SJSA1 (cell line): ENCODE measurements around the gene RCBTB2. TPM values are rescaled to one million over a fixed set of nuclear protein-coding genes. Genes with fewer than 3 reads are reported as not detected.

ENCODE experiments used
- DNase-seq, 2 experiments: peaks; one replicate each; pipeline ENCODE4 v3.0.0-alpha.2; 2015 to 2020; ENCODE audit warnings: low spot score in 2 of 2, low read depth in 1 of 2
- H3K27ac ChIP-seq: fragments of 250-450 bp; sonication (Bioruptor Pico); 2 replicates; pipeline ENCODE4 v1.5.1; 2020; ENCODE audit warnings: mild to moderate bottlenecking, moderate library complexity
- H3K27me3 ChIP-seq: fragments of 250-450 bp; sonication (Bioruptor Pico); replicated peaks from 2 replicates; pipeline ENCODE4 v1.5.1; 2020; ENCODE audit warnings: mild to moderate bottlenecking, moderate library complexity
- H3K36me3 ChIP-seq: fragments of 250-450 bp; sonication (Bioruptor Pico); 2 replicates; pipeline ENCODE4 v1.5.1; 2020; ENCODE audit warnings: mild to moderate bottlenecking
- H3K4me1 ChIP-seq: fragments of 250-450 bp; sonication (Bioruptor Pico); replicated peaks from 2 replicates; pipeline ENCODE4 v1.6.1; 2021; ENCODE audit warnings: mild to moderate bottlenecking
- H3K4me3 ChIP-seq: fragments of 250-450 bp; sonication (Bioruptor Pico); 2 replicates; pipeline ENCODE4 v1.5.1; 2020; ENCODE audit warnings: mild to moderate bottlenecking
- H3K9me3 ChIP-seq: fragments of 250-450 bp; sonication (Bioruptor Pico); replicated peaks from 2 replicates; pipeline ENCODE4 v1.5.1; 2020; ENCODE audit warnings: mild to moderate bottlenecking
- total RNA-seq: library from RNA; depleted of rRNA; stranded (reverse); fragments of >200 nt; shearing (Covaris generic); gene quantifications from 2 replicates; pipeline ENCODE4 v1.2.3, GENCODE V29; 2014

Gene RCBTB2
- total RNA-seq, 1 experiment from 2014 or later: 9.4 TPM

DNA sequence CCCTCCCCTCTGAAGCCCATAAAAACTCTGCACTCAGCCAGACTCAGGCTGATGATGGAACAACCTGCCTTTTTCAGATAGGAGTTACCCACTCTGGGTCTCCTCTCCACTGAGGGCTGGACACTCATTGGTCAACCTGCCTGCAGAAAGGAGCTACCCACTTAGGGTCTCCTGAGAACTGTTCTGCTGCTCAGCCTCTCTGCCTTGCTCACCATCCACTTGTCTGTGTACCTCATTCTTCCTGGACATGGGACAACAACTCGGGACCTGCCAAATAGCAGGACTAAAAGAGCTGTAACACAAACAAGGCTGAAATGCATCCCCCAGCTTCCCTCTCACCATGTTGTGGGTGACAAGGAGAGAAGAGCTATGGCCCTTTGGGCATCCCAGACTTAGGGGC lies 18.4 kb upstream of the RCBTB2 start:
- H3K4me3 ChIP-seq: no peak overlapping the region
- no peaks in the 10 kb centered on the region for H3K9me3 ChIP-seq
- DNase-seq: no peak
- H3K4me1 ChIP-seq: no peaks in the 10 kb centered on the region
- H3K27me3 ChIP-seq: no peaks in the 10 kb centered on the region
- no peak overlapping the region for H3K27ac ChIP-seq
- H3K36me3 ChIP-seq: no peaks in the 10 kb centered on the region

DNA sequence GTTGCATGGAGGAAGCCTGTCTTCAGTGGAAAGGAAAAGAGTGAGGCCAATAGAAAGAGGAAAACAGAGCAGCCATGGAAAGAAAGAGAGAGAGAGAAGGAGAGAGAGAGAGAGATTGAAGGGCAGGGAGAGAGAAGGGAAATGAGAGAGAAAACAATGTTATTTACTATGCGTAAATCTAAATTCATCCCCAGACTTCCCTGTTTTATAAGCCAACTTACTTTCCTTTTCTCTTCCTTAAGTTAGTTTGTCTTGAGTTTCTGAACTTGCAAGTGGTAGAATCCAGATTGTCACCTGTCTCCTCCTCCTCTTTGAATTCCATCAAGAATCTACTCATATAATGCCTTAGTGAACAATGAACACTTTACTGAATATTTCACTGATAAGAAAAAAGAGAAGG lies 16.8 kb upstream of the RCBTB2 start:
- Histone ChIP-seq H3K4me3 (no peak overlapping the region), H3K27me3 (no peaks in the 10 kb centered on the region), H3K36me3 (no peaks in the 10 kb centered on the region), H3K9me3 (no peaks in the 10 kb centered on the region), H3K27ac (no peak overlapping the region), H3K4me1 (no peaks in the 10 kb centered on the region)
- no peak for DNase-seq

DNA sequence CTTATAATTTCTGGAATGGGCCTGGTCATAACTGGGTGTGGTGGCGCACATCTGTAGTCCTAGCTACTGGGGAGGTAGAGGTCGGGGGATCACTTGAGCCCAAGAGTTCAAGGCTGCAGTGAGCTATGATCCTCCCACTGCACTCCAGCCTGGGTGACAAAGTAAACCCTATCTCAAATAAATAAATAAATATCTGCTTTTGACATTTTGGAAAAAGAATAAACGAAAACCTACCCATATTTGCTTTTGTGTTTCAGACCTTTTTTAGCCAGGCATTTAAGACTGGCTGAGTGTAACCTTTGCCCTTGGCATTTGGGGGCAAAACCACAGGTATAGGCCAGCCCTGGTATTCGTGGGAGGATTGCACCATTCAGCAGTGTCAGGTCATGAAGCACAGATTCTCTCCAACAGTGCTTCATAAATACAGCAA lies 14.8 kb upstream of the RCBTB2 start:
- Histone ChIP-seq H3K27me3 (no peaks in the 10 kb centered on the region), H3K4me3 (no peak overlapping the region), H3K36me3 (no peaks in the 10 kb centered on the region), H3K4me1 (no peaks in the 10 kb centered on the region), H3K27ac (no peak overlapping the region), H3K9me3 (no peaks in the 10 kb centered on the region)
- no peak for DNase-seq

DNA sequence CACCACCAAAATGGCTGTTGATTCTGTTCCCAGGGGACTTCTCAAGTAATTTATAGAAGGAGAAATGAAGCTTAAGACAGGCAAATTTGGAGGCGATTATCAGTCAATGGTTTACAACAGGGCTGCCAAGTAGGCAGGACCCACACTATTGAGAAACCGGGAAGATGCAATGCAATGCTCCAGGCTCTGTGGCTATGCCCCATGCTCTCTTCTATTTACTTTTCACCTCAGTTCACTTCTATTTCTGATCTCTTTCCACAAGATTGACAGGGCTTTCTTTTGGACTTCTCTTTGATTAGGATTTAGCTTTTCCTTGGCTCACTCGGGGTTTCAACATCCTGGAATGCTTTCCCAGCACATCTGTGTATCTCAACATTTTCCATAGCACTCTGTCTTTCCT lies 12.7 kb upstream of the RCBTB2 start:
- Histone ChIP-seq H3K36me3 (no peaks in the 10 kb centered on the region), H3K4me1 (no peaks in the 10 kb centered on the region), H3K27ac (no peak overlapping the region), H3K9me3 (no peaks in the 10 kb centered on the region), H3K27me3 (no peaks in the 10 kb centered on the region), H3K4me3 (no peak overlapping the region)
- DNase-seq: no peak

DNA sequence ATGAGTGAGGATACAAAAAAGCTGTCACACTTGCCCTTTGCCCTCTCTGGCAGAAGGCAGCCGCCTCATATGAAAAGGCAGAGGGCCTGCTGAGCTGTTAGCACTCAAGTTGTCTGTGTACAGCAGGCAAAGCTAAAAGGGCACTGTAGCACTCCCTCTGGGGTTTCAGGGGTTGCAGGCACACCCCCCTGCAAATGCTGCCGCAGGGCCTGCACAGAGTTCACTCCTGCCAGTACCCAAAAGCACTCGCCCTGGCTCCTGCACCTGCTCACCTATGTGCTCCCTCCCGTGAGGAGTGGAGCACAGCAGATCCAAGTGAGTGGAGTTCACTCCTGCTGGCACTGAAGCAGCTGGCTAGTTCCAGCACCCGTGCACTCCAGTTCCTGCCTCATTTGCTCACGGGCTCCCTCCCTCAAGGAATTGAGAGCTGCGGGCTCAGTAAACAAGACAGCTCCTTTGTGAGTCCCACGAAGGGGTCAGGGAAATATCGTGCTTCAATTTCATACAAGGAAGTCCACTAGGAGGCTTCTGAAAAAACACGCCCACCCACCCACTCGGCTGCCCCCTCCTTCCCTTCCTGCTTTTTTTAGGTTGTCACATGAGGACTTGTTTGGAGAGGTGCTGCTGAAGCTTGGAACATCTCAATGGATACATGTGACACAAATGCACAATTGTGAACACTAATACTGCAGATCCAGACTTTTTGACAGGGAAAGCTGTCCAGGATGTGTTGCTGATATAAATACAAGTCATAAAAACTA lies 9.9 kb upstream of the RCBTB2 start:
- DNase-seq: no peak
- H3K9me3 ChIP-seq: no peaks in the 10 kb centered on the region
- no peaks in the 10 kb centered on the region for H3K4me1 ChIP-seq
- H3K36me3 ChIP-seq: no peaks in the 10 kb centered on the region
- H3K4me3 ChIP-seq: no peak overlapping the region
- H3K27me3 ChIP-seq: no peaks in the 10 kb centered on the region
- no peak overlapping the region for H3K27ac ChIP-seq

DNA sequence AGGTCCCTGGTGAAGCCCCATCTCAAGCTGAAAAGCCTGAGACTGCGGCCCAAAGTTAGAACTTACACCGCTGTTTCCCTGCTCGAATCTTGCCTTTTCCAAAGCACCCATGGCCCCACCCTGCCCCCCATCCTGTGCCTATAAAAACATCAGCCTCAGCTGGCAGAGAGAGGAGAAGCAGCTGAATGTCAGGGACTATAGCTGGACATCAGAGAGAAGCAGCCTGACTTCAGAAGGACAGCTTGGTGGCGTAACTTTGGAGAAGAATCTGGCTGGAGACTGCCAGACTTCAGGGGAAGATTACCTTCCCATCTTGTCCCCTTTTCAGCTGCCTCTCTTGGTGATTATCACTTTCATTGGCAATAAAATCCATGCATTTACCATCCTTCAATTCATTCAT lies 9.3 kb upstream of the RCBTB2 start:
- Histone ChIP-seq H3K27me3 (no peaks in the 10 kb centered on the region), H3K4me1 (no peaks in the 10 kb centered on the region), H3K27ac (no peak overlapping the region), H3K4me3 (no peak overlapping the region), H3K9me3 (no peaks in the 10 kb centered on the region), H3K36me3 (no peaks in the 10 kb centered on the region)
- DNase-seq: no peak

DNA sequence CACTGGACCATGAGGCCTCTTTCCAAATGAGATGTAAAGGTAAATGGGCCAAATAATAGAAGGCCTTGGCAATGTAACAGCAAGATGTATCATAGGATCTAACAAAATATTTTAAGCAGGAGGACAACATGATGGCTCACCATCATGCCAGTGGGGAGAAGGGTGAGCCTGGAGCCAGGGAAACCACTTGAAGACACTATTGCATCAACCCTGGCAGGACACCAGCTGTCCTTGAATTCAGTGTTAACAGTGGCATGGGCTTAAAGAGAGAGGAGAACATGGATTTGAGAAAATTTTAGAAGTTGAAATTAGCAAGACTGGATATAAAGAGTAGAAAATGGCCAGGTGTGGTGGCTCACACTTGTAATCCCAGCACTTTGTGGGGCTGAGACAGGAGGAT lies 6.7 kb upstream of the RCBTB2 start:
- Histone ChIP-seq H3K4me3 (no peak overlapping the region), H3K36me3 (no peaks in the 10 kb centered on the region), H3K27ac (no peak overlapping the region), H3K4me1 (no peaks in the 10 kb centered on the region), H3K9me3 (no peaks in the 10 kb centered on the region), H3K27me3 (no peaks in the 10 kb centered on the region)
- no peak for DNase-seq

DNA sequence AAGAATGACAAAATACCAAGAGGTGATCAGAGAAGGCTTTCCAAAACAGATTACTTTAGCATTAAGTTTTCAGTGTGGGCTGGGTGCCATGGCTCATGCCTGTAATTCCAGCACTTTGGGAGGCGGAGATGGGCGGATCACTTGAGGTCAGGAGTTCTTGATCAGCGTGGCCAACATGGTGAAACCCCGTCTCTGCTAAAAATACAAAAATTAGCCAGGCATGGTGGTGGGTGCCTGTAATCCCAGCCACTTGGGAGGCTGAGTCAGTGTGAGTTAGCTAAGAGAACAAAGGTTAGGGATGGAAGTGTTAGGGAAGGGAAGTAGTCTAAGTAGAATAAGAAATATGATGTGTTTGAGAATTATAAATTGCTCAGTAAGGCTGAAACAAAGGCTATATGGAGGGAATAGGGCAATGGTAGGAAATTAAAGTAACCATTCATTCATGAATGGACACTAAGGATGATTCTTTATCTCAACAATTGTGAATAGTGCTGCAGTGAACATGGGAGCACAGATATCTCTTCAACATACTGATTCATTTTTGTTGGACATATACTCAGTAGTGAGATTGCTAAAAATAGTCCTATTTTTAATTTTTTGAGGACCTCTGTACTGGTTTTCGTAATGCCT lies 3.9 kb upstream of the RCBTB2 start:
- no peak for DNase-seq
- no peak overlapping the region for H3K4me3 ChIP-seq
- H3K36me3 ChIP-seq: peaks cover 3% of the 10 kb centered on the region; the same call in 1 of the 2 replicates
- peaks cover 7% of the 10 kb centered on the region for H3K4me1 ChIP-seq
- H3K27me3 ChIP-seq: no peaks in the 10 kb centered on the region
- no peaks in the 10 kb centered on the region for H3K9me3 ChIP-seq
- no peak overlapping the region for H3K27ac ChIP-seq

DNA sequence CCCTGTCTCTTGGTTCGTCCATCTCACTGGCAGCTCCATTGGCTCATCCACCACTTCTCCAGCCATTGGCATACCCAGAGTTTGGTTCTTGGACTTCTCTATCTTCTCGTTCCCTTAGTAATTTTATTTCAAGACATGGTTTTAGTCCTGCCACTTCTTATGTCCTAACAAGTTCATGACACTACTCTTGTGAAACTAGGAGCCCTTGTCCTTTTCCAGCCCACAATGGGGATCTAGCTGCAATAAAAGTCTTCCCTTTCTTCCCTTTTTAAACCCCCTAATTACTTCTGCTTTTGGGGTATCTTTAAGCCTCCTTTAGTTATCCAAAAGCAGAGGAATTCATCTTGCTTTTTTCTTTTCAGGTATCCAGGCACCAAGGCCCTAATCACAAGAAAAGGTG lies 2.9 kb upstream of the RCBTB2 start:
- Histone ChIP-seq H3K9me3 (no peaks in the 10 kb centered on the region), H3K4me3 (no peak overlapping the region), H3K27me3 (no peaks in the 10 kb centered on the region), H3K36me3 (peaks cover 3% of the 10 kb centered on the region; the same call in 1 of the 2 replicates), H3K4me1 (peaks cover 7% of the 10 kb centered on the region), H3K27ac (no peak overlapping the region)
- DNase-seq: no peak

DNA sequence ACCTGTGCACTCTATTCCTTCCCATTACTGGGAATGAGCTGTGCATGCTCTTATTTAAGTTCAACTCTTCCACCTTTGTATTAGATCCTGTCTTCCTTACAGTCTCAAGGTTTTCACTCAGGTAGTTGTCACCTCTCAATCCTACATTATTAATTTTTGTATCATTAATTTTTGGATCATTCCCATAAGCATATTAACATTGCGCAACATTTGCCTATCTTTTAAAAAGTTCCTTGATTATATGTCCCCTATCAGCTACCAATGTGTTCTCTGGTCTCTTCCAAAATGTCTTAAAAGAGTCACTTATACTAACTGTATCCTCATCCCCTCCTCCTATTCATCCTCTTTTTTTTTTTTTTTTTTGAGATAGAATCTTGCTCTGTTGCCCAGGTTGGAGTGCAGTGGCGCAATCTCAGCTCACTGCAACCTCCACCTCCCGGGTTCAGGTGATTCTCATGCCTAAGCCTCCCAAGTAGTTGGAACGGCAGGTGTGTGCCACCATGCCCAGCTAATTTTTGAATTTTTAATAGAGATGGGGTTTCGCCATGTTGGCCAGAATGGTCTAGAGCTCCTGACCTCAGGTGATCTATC lies 2.1 kb upstream of the RCBTB2 start:
- Histone ChIP-seq H3K27me3 (no peaks in the 10 kb centered on the region), H3K27ac (no peak overlapping the region), H3K36me3 (peaks cover 3% of the 10 kb centered on the region; the same call in 1 of the 2 replicates), H3K4me1 (peaks cover 7% of the 10 kb centered on the region), H3K9me3 (no peaks in the 10 kb centered on the region), H3K4me3 (no peak overlapping the region)
- no peak for DNase-seq

DNA sequence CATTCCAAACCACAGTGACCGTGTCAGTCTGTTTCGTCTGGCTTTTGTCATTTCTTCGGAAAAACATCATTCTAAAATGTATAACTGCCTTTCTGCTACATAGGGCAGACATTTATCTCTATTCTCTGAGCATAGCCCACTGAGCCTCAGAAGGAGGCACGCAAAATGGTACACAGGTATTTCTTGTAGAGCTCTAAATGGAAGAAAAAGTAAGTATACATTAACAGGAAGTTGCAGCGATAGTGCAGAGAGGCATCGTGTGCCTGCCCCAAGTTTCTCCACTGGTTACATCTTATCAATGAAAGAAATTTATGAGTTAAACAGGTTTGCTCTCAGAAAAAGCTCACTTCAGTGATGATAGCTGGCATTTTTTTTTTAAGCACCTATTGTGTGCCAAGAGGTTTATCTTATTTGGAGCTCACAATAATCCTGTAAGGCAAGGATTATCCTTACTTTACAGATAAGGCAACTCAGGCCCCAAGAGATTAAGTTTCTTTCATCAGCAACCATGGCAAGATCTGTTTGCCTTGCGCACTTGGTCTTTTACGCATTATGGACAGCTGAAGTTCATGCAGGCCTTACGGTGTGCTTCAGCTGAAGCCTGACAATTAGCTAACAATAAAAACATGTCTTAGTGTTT lies 1.2 kb upstream of the RCBTB2 start:
- Histone ChIP-seq H3K4me1 (peaks cover 8% of the 10 kb centered on the region), H3K4me3 (no peak overlapping the region), H3K36me3 (peaks cover 3% of the 10 kb centered on the region; the same call in 1 of the 2 replicates), H3K9me3 (no peaks in the 10 kb centered on the region), H3K27ac (no peak overlapping the region), H3K27me3 (no peaks in the 10 kb centered on the region)
- DNase-seq: no peak

DNA sequence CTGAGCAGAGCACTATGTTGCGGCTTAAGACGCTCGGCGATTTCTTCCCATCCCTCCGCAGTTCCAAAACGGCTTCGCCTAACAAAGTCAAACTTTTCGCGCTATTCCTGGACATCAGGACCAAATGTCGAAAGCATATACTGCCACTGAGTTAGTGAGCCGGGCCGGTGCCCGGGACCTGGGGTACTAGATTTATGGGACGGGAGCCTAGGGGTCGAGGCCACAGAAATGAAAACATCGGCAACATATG lies 699 bp downstream of the RCBTB2 start:
- peaks cover 13% of the 10 kb centered on the region for H3K4me1 ChIP-seq
- peak overlapping the region; percentile 91 for H3K27ac ChIP-seq
- H3K27me3 ChIP-seq: no peaks in the 10 kb centered on the region
- peak in 1 of 2 experiments; percentile 88 for DNase-seq
- H3K4me3 ChIP-seq: peak overlapping the region; percentile 64
- H3K36me3 ChIP-seq: peaks cover 3% of the 10 kb centered on the region; the same call in 1 of the 2 replicates
- no peaks in the 10 kb centered on the region for H3K9me3 ChIP-seq

DNA sequence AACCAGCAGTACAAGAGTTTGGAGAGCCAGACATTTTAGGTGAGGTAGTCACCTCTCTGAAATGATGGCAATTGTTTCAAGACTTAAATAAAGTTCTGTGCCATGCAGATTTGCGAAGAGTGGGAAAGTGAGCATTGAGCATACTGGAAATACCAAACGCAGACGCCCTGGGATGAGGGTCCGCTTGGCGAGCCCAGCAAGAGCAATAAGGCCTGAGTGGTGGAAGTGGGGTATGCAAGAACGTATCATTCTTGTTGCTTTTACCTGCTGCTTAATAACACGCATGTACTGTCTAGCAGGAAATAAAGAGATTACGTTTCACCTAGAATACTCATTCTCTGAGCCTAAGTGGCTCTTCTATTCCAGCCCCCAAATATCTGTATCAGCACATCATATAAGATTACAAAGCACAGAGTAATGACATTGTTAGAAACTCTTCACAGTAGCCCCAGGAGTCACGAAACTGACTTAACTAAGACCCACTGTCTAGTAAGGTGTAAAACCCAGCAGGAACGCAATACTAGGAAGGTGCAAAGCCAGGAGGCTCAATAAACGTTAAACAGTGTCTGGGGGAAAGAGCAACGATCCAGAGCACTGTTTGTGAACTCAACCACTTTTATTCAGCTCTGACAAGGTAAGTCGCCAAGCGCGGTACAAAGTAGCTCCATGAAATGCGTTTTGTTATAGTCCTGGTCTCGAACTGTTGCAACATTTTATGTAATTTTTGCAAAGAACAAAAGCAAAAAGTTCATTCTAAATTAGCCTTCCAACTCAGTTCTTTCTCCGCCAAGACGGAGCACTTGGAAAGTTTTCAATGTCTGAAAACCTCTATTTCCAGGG lies 1.2 kb downstream of the RCBTB2 start:
- H3K4me3 ChIP-seq: peak overlapping the region; percentile 64
- H3K4me1 ChIP-seq: peaks cover 13% of the 10 kb centered on the region
- DNase-seq: no peak
- H3K27me3 ChIP-seq: no peaks in the 10 kb centered on the region
- H3K27ac ChIP-seq: peak overlapping the region; percentile 91
- H3K36me3 ChIP-seq: peaks cover 3% of the 10 kb centered on the region; the same call in 1 of the 2 replicates
- H3K9me3 ChIP-seq: no peaks in the 10 kb centered on the region
